CD4-positive, CD25-positive, alpha-beta regulatory T cell (primary cell): ENCODE results near the gene PLAU. TPM values are rescaled to one million over a fixed set of nuclear protein-coding genes. Genes with fewer than 3 reads are reported as not detected.
"Not testable (repeated sequence)": the region's sequence is repeated elsewhere in the genome, so short reads cannot be mapped to it uniquely, and the experiment has no call there.

Source experiments
- ATAC-seq, 2 donors: fragments of 150-1000 bp; cut with Tn5 transposase; one replicate each; pipeline ENCODE4 v1.10.0; 2021; ENCODE audit warnings: low read depth in 2 of 2, moderate number of reproducible peaks in 2 of 2, moderate library complexity in 1 of 2
- DNase-seq, 3 donors: peaks; one replicate each; pipeline versions ENCODE4 v3.0.0 to v3.0.0-alpha.2; 2012 to 2022; ENCODE audit warnings: mixed read lengths in 1 of 3
- H3K27ac ChIP-seq: one replicate; pipeline ENCODE4 v1.7.0; 2013; ENCODE audit warnings: mild to moderate bottlenecking, low read length; ENCODE audit not compliant: insufficient read depth, poor library complexity, severe bottlenecking
- H3K27me3 ChIP-seq: one replicate; pipeline ENCODE4 v1.7.0; 2013; ENCODE audit warnings: low read length; ENCODE audit not compliant: control insufficient read depth, insufficient read depth
- H3K36me3 ChIP-seq: one replicate; pipeline ENCODE4 v1.7.0; 2013; ENCODE audit warnings: mild to moderate bottlenecking, low read length, moderate library complexity; ENCODE audit not compliant: control insufficient read depth, insufficient read depth
- H3K4me1 ChIP-seq: 2 replicates; pipeline ENCODE4 v1.7.0; 2013; ENCODE audit warnings: mild to moderate bottlenecking, low read length; ENCODE audit not compliant: insufficient read depth, control insufficient read depth, poor library complexity, severe bottlenecking
- H3K4me3 ChIP-seq: one replicate; pipeline ENCODE4 v1.7.0; 2013; ENCODE audit warnings: low read depth, mild to moderate bottlenecking, low read length, moderate library complexity
- H3K9me3 ChIP-seq, 2 experiments: 1 replicate in 1 of 2; 2 replicates in 1 of 2; pipeline ENCODE4 v1.7.0; 2013; ENCODE audit warnings: low read length in 2 of 2, mild to moderate bottlenecking in 1 of 2, moderate library complexity in 1 of 2; ENCODE audit not compliant: control insufficient read depth in 2 of 2
- H3K27ac Mint-ChIP-seq, 3 donors: one replicate each; pipeline ENCODE4 v1.8.0; 2020 to 2022; ENCODE audit warnings: mild to moderate bottlenecking in 3 of 3, mixed read lengths in 3 of 3, moderate library complexity in 2 of 3
- H3K27me3 Mint-ChIP-seq: one replicate; pipeline ENCODE4 v1.8.0; 2022; ENCODE audit warnings: mild to moderate bottlenecking, mixed read lengths
- H3K36me3 Mint-ChIP-seq: one replicate; pipeline ENCODE4 v1.8.0; 2020; ENCODE audit warnings: mixed read lengths
- H3K4me1 Mint-ChIP-seq, 4 donors: one replicate each; pipeline ENCODE4 v1.8.0; 2020 to 2022; ENCODE audit warnings: mixed read lengths in 4 of 4, mild to moderate bottlenecking in 1 of 4
- H3K4me3 Mint-ChIP-seq, 4 donors: one replicate each; pipeline ENCODE4 v1.8.0; 2020 to 2022; ENCODE audit warnings: mild to moderate bottlenecking in 4 of 4, mixed read lengths in 4 of 4, moderate library complexity in 3 of 4
- H3K9me3 Mint-ChIP-seq, 7 donors: one replicate each; pipeline ENCODE4 v1.8.0; 2020 to 2022; ENCODE audit warnings: mixed read lengths in 7 of 7, mild to moderate bottlenecking in 3 of 7, moderate library complexity in 2 of 7
- polyA plus RNA-seq, 4 donors: library from polyadenylated mRNA; unstranded; fragments of 300-500 nt; fragmentation: Illumina TruSeq; gene quantifications; one replicate each; pipeline ENCODE4 v1.2.3, GENCODE V29; 2021
- total RNA-seq: library from RNA; stranded (reverse); gene quantifications from one replicate; pipeline ENCODE4 v1.2.3, GENCODE V29; 2022

The PLAU gene
- total and polyA plus RNA-seq, 5 donors from 2014 or later = 0.35 TPM; not detected in 4

DNA sequence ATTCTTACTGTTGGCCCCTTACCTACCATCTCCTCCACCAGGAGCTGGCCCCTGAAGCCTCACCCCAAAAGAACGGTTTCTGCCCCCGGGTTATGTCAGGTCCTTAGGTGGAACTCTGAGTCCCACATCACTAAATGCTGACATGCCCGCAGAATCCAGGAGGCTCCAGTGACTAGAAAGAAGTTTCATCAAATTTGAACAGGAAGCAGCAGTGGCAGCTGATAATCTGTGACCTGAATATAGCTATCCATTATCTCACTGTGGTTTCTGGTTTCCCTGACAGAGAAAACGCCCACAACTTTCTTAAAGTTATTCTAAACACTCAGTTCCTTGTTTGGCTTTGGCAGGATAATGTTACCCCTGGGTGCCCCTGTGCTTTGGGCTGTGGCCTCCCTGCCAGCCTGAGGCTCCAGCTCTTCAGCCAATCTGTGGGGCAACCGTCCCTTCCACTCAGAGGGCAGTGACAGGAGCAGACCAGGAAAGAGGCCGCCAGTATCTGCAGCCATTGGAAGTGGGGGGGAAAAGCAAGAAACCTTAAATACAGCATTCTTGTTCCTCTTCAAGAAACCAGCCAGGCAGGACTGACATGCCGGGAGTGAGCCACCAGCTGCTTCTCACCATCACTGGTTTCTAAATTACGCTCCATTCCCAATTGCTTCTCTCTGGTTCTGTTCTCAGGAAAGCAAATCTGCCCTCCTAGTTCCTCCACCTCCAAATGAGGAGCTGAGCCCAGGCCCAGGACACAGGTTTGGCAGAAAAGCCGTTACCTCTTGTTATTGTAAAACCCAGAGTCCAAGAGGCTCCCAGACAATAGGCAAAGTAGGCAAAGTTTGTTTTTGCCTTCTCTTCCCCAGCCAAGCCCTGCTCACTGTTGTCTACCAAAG lies 45.8 kb downstream of the PLAU start:
- peaks cover 5% of the 10 kb centered on the region for H3K27me3 Mint-ChIP-seq
- Histone ChIP-seq H3K36me3 (no peaks in the 10 kb centered on the region), H3K4me3 (peak overlapping the region; percentile 64), H3K27me3 (no peaks in the 10 kb centered on the region), H3K9me3 (no peaks in the 10 kb centered on the region), H3K4me1 (peaks cover 29% of the 10 kb centered on the region), H3K27ac (peak overlapping the region; percentile 45)
- H3K27ac Mint-ChIP-seq = peak overlapping the region; percentile 86 to 91 (median 89)
- H3K4me3 Mint-ChIP-seq = peak overlapping the region; percentile 20 to 92 (median 79)
- ATAC-seq = peak; percentile 71 to 80
- H3K4me1 Mint-ChIP-seq = peaks cover 14 to 51% (median 31%) of the 10 kb centered on the region in 4 donors
- H3K9me3 Mint-ChIP-seq = no peaks in the 10 kb centered on the region
- peak in 2 of 3 donors; percentile 62 to 79 for DNase-seq
- no peaks in the 10 kb centered on the region for H3K36me3 Mint-ChIP-seq

DNA sequence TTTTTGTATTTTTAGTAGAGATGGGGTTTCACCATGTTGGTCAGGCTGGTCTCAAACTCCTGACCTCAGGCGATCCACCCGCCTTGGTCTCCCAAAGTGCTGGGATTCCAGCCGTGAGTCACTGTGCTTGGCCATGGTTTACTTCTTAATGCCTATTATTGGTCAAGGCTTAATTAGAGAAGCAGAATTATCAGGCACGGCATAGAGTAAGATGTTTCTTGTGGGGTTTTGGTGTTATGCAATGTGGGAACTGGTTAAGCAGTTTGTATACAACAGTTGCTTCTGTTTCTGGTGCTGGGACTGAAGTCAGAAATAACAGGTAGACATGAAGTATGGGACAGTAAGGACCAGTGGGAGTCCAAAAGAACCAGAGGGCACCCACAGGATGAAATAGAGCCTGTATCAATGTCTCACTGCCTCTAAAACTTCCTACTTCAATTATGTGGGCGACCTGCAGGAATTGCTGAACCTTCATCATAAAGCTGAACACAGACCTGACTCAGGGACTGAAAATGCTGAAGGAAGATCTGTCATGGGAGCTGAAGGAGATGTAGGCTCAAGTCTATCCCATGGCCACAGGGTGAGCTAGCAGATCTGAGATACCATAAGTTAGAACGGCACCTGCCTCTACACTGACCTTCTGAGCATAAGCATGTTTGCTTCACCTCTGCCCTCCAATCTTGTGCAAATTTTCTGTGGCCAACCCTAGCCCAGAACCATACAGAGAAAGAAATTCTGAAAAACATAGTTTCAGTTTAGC lies 48.7 kb downstream of the PLAU start:
- no peaks in the 10 kb centered on the region for H3K27me3 ChIP-seq
- DNase-seq (no peak), ATAC-seq (no peak)
- H3K27me3 Mint-ChIP-seq = peaks cover 5% of the 10 kb centered on the region
- H3K4me1 Mint-ChIP-seq = peaks cover 14 to 47% (median 31%) of the 10 kb centered on the region in 4 donors
- H3K4me3 Mint-ChIP-seq = no peak overlapping the region
- H3K27ac ChIP-seq = no peak overlapping the region
- H3K27ac Mint-ChIP-seq = peak overlapping the region; percentile 28 to 71 (median 40)
- H3K4me1 ChIP-seq = peaks cover 29% of the 10 kb centered on the region
- H3K36me3 ChIP-seq = no peaks in the 10 kb centered on the region
- no peaks in the 10 kb centered on the region for H3K9me3 Mint-ChIP-seq
- no peaks in the 10 kb centered on the region for H3K9me3 ChIP-seq
- no peaks in the 10 kb centered on the region for H3K36me3 Mint-ChIP-seq
- H3K4me3 ChIP-seq = no peak overlapping the region

DNA sequence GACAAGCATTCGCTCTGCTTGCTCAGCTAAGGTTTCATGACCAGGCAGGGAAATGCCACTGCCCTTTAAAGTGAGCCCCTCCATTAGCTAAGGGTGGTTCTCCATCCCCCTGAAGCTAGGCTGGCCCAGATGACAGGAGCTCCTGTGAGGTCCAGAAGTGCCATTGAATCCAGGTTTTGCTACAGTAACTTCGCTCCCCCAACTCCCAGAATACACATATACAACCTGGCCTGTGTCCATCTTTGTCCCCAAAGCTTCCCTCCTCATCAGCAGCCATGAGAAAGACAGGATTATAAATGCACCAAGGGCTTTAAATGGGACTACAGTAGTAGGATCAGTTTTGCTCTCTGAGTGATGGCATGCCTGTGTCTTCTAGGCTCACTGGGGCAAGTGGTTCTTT lies 51.5 kb downstream of the PLAU start:
- Histone ChIP-seq H3K4me1 (peaks cover 9% of the 10 kb centered on the region), H3K27me3 (no peaks in the 10 kb centered on the region), H3K4me3 (no peak overlapping the region), H3K9me3 (no peaks in the 10 kb centered on the region), H3K27ac (no peak overlapping the region), H3K36me3 (no peaks in the 10 kb centered on the region)
- Mint-ChIP-seq H3K36me3 (no peaks in the 10 kb centered on the region), H3K4me3 (no peak overlapping the region), H3K9me3 (no peaks in the 10 kb centered on the region), H3K4me1 (peaks cover 4 to 27% (median 9%) of the 10 kb centered on the region in 4 donors), H3K27ac (peak overlapping the region in 1 of 3 donors; percentile 86), H3K27me3 (no peaks in the 10 kb centered on the region)
- ATAC-seq (no peak), DNase-seq (no peak)

DNA sequence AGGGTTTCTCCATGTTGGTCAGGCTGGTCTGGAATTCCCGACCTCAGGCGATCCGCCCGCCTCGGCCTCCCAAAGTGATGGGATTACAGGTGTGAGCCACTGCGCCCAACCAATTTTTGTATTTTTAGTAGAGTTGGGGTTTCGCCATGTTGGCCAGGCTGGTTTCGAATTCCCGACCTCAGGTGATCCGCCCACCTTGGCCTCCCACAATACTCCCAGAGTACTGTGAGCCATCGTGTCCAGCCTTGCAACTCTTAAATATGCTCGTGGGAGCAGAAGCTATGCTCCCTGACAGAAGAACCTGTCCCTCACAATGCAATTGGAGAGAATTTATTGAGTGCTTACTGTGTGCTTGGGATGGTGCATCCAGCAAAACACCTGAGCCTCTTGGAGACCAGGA lies 52.6 kb downstream of the PLAU start:
- H3K4me3 ChIP-seq, H3K9me3 ChIP-seq, H3K27me3 Mint-ChIP-seq, H3K9me3 Mint-ChIP-seq, H3K4me1 ChIP-seq, H3K27ac Mint-ChIP-seq, H3K27me3 ChIP-seq, H3K36me3 Mint-ChIP-seq, H3K4me3 Mint-ChIP-seq, H3K36me3 ChIP-seq, DNase-seq, H3K27ac ChIP-seq, ATAC-seq: not testable (repeated sequence)
- H3K4me1 Mint-ChIP-seq = peaks cover 4 to 17% (median 9%) of the 10 kb centered on the region in 4 donors

DNA sequence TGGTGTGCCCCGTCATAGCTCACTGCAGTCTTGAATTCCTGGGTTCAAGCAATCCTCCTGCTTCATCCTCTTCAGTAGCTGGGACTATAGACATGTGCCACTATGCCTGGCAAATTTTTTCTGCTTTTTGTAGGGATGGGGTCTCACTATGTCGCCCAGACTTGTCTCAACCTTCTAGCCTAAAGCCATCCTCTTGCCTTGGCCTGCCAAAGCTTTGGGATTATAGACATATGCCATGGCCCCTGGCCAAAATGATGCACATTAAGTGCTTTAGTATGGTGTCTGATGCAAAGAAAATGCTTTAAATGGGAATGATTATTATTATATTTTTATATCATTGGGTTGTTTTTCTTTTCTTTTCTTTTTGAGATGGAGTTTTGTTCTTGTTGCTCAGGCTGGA lies 53.8 kb downstream of the PLAU start:
- peaks cover 5% of the 10 kb centered on the region for H3K27me3 Mint-ChIP-seq
- Histone ChIP-seq H3K27ac (no peak overlapping the region), H3K9me3 (no peaks in the 10 kb centered on the region), H3K4me3 (no peak overlapping the region), H3K27me3 (no peaks in the 10 kb centered on the region), H3K4me1 (no peaks in the 10 kb centered on the region), H3K36me3 (no peaks in the 10 kb centered on the region)
- no peak overlapping the region for H3K4me3 Mint-ChIP-seq
- no peak for ATAC-seq
- no peak for DNase-seq
- H3K27ac Mint-ChIP-seq = no peak overlapping the region
- no peaks in the 10 kb centered on the region for H3K36me3 Mint-ChIP-seq
- H3K9me3 Mint-ChIP-seq = no peaks in the 10 kb centered on the region
- peaks cover 3 to 9% (median 5%) of the 10 kb centered on the region in 4 donors for H3K4me1 Mint-ChIP-seq

DNA sequence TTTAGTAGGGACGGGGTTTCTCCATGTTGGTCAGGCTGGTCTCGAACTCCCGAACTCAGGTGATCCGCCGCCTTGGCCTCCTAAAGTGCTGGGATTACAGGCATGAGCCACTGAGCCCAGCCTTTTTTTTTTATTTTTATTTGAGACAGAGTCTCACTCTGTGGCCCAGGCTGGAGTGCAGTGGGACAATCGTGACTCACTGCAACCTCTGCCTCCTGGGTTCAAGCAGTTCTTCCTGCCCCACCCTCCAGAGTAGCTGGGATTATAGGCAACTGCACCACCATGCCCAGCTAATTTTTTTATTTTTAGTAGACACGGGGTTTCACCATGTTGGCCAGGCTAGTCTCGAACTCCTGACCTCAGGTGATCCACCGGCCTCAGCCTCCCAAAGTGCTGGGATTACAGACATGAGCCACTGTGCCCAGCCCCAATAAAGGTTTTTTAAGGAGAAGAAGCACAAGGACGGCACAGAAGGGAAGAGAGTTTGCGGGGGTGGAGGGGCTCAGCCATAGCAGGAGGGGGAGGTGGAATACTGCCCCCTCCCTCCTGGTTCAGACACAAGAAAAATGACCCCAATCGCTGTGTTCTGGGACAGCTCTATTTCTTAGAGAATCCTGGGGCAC lies 54.4 kb downstream of the PLAU start:
- H3K4me3 ChIP-seq, H3K36me3 Mint-ChIP-seq, H3K4me3 Mint-ChIP-seq, H3K27ac ChIP-seq, H3K27me3 Mint-ChIP-seq, H3K36me3 ChIP-seq, H3K9me3 ChIP-seq, H3K9me3 Mint-ChIP-seq, H3K27ac Mint-ChIP-seq, H3K4me1 Mint-ChIP-seq, H3K4me1 ChIP-seq, DNase-seq, H3K27me3 ChIP-seq, ATAC-seq: not testable (repeated sequence)

DNA sequence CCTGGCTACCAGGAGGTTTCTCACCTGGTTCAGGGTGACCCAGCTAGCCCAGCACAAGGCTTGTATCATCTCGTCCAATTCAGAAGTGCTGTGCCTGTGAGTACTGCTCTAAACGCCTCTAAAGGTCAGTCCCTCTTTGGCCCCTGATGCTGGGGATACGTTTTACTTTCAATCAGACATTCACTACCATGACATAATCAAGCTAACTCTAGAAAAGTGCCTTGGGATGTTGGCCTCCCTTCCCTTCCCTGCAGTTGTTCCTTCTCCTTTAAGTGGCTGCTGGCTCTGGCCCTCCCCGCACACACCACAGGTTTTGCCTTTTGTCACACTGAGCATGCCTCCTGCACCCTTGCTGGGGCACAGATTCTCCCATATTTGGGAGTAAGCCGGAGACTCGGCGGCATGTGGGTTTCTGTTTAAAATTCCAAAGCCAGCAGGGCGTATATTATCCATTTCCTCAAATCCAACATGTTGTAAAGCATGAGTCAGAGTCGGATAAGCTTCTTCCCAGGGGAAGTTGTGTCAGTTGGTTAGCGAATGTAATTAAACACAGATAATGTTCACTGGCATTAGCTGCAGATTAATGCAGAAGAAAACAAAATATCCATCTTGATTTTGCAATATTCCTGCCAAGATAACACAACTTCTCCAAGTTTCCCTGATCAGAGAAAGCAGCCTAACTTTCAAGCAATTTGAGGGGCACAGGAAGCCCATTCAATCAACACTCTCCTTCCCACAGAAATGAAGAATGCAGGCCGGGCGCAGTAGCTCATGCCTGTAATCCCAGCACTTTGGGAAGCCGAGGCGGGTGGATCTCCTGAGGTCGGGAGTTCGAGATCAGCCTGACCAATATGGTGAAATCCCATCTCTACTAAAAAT lies 55.2 kb downstream of the PLAU start:
- no peak for ATAC-seq
- no peak overlapping the region for H3K27ac Mint-ChIP-seq
- H3K4me3 ChIP-seq = no peak overlapping the region
- H3K27ac ChIP-seq = no peak overlapping the region
- DNase-seq = no peak
- H3K36me3 ChIP-seq = no peaks in the 10 kb centered on the region
- no peaks in the 10 kb centered on the region for H3K27me3 ChIP-seq
- H3K4me1 Mint-ChIP-seq = peaks cover 0 to 13% (median 2%) of the 10 kb centered on the region in 4 donors
- no peaks in the 10 kb centered on the region for H3K36me3 Mint-ChIP-seq
- H3K4me1 ChIP-seq = no peaks in the 10 kb centered on the region
- no peaks in the 10 kb centered on the region for H3K9me3 Mint-ChIP-seq
- no peaks in the 10 kb centered on the region for H3K9me3 ChIP-seq
- H3K4me3 Mint-ChIP-seq = no peak overlapping the region
- peaks cover 9% of the 10 kb centered on the region for H3K27me3 Mint-ChIP-seq
